ENCODE data around the gene NELL1.

NELL1 gene

GRCh38 chr11:21603886-21604285, 934.5 kb downstream of the NELL1 start:
- Histone ChIP-seq H3K9me3 (ENCODE audit: insufficient read depth, low read length, severe bottlenecking) (no peaks in the 10 kb centered on the region), H3K4me2 (ENCODE audit: insufficient read depth, low read length) (no peak overlapping the region), H3K9ac (ENCODE audit: low read depth, low read length) (no peak overlapping the region), H4K20me1 (ENCODE audit: insufficient read depth, low read length) (no peaks in the 10 kb centered on the region), H3K27ac (ENCODE audit: low read length) (no peak overlapping the region), H3K27me3 (ENCODE audit: insufficient read depth, low read length, poor library complexity) (no peaks in the 10 kb centered on the region), H2AFZ (ENCODE audit: low read depth, low read length) (no peak overlapping the region), H3K79me2 (ENCODE audit: insufficient read depth, low read length) (no peaks in the 10 kb centered on the region), H3K4me1 (ENCODE audit: insufficient read depth, low read length) (peaks cover 10% of the 10 kb centered on the region), H3K4me3 (ENCODE audit: low read depth in 1 of 2, low read length in 2 of 2) (no peak overlapping the region), H3K36me3 (ENCODE audit: insufficient read depth, low read length) (no peaks in the 10 kb centered on the region)
- no peak for DNase-seq
- ATAC-seq (ENCODE audit: insufficient read depth, low read depth), result no peak
- TF ChIP-seq EZH2 (IDR thresholded peaks at IDR 0.05; ENCODE audit: borderline replicate concordance, low read depth, low read length, severe bottlenecking) (no peak), CTCF (IDR thresholded peaks at IDR 0.05; ENCODE audit: borderline replicate concordance, extremely low read depth, low read length, poor library complexity, severe bottlenecking) (no peak)

GRCh38 chr11:21604564-21604963, 935.2 kb downstream of the NELL1 start:
- Histone ChIP-seq H3K27me3 (ENCODE audit: insufficient read depth, low read length, poor library complexity) (no peaks in the 10 kb centered on the region), H4K20me1 (ENCODE audit: insufficient read depth, low read length) (no peaks in the 10 kb centered on the region), H3K4me1 (ENCODE audit: insufficient read depth, low read length) (peaks cover 12% of the 10 kb centered on the region), H3K4me2 (ENCODE audit: insufficient read depth, low read length) (no peak overlapping the region), H3K9me3 (ENCODE audit: insufficient read depth, low read length, severe bottlenecking) (no peaks in the 10 kb centered on the region), H3K79me2 (ENCODE audit: insufficient read depth, low read length) (no peaks in the 10 kb centered on the region), H3K36me3 (ENCODE audit: insufficient read depth, low read length) (no peaks in the 10 kb centered on the region), H3K4me3 (ENCODE audit: low read depth in 1 of 2, low read length in 2 of 2) (no peak overlapping the region), H2AFZ (ENCODE audit: low read depth, low read length) (no peak overlapping the region), H3K9ac (ENCODE audit: low read depth, low read length) (no peak overlapping the region), H3K27ac (ENCODE audit: low read length) (no peak overlapping the region)
- ATAC-seq (ENCODE audit: insufficient read depth, low read depth) (no peak), DNase-seq (no peak)
- no peak for TF ChIP-seq EZH2 (IDR thresholded peaks at IDR 0.05; ENCODE audit: borderline replicate concordance, low read depth, low read length, severe bottlenecking)
- no peak for TF ChIP-seq CTCF (IDR thresholded peaks at IDR 0.05; ENCODE audit: borderline replicate concordance, extremely low read depth, low read length, poor library complexity, severe bottlenecking)

GRCh38 chr11:21612326-21612725, 942.9 kb downstream of the NELL1 start:
- Histone ChIP-seq H2AFZ (ENCODE audit: low read depth, low read length) (peak overlapping the region; percentile 50), H3K4me1 (ENCODE audit: insufficient read depth, low read length) (peaks cover 56% of the 10 kb centered on the region), H3K36me3 (ENCODE audit: insufficient read depth, low read length) (no peaks in the 10 kb centered on the region), H3K79me2 (ENCODE audit: insufficient read depth, low read length) (no peaks in the 10 kb centered on the region), H3K27me3 (ENCODE audit: insufficient read depth, low read length, poor library complexity) (no peaks in the 10 kb centered on the region), H3K4me2 (ENCODE audit: insufficient read depth, low read length) (peak overlapping the region; percentile 42), H3K27ac (ENCODE audit: low read length) (peak overlapping the region; percentile 90), H3K9me3 (ENCODE audit: insufficient read depth, low read length, severe bottlenecking) (no peaks in the 10 kb centered on the region), H3K9ac (ENCODE audit: low read depth, low read length) (peak overlapping the region; percentile 44), H4K20me1 (ENCODE audit: insufficient read depth, low read length) (no peaks in the 10 kb centered on the region), H3K4me3 (ENCODE audit: low read depth in 1 of 2, low read length in 2 of 2) (peak overlapping the region in 1 of 2 experiments; percentile 15; a peak in 1 of 4 replicates)
- TF ChIP-seq CTCF (IDR thresholded peaks at IDR 0.05; ENCODE audit: borderline replicate concordance, extremely low read depth, low read length, poor library complexity, severe bottlenecking) (no peak), EZH2 (IDR thresholded peaks at IDR 0.05; ENCODE audit: borderline replicate concordance, low read depth, low read length, severe bottlenecking) (no peak)
- DNase-seq, result no peak
- peak; percentile 61 for ATAC-seq (ENCODE audit: insufficient read depth, low read depth)

GRCh38 chr11:21614961-21615360, 945.6 kb downstream of the NELL1 start:
- H3K9ac ChIP-seq (ENCODE audit: low read depth, low read length), result no peak overlapping the region
- H3K9me3 ChIP-seq (ENCODE audit: insufficient read depth, low read length, severe bottlenecking), result no peaks in the 10 kb centered on the region
- H4K20me1 ChIP-seq (ENCODE audit: insufficient read depth, low read length), result no peaks in the 10 kb centered on the region
- no peak overlapping the region for H3K27ac ChIP-seq (ENCODE audit: low read length)
- no peaks in the 10 kb centered on the region for H3K36me3 ChIP-seq (ENCODE audit: insufficient read depth, low read length)
- DNase-seq, result no peak
- TF ChIP-seq CTCF (IDR thresholded peaks at IDR 0.05; ENCODE audit: borderline replicate concordance, extremely low read depth, low read length, poor library complexity, severe bottlenecking) (no peak), EZH2 (IDR thresholded peaks at IDR 0.05; ENCODE audit: borderline replicate concordance, low read depth, low read length, severe bottlenecking) (no peak)
- no peak overlapping the region for H2AFZ ChIP-seq (ENCODE audit: low read depth, low read length)
- ATAC-seq (ENCODE audit: insufficient read depth, low read depth), result no peak
- H3K4me3 ChIP-seq (ENCODE audit: low read depth in 1 of 2, low read length in 2 of 2), result no peak overlapping the region
- H3K79me2 ChIP-seq (ENCODE audit: insufficient read depth, low read length), result no peaks in the 10 kb centered on the region
- H3K4me2 ChIP-seq (ENCODE audit: insufficient read depth, low read length), result no peak overlapping the region
- H3K27me3 ChIP-seq (ENCODE audit: insufficient read depth, low read length, poor library complexity), result no peaks in the 10 kb centered on the region
- peaks cover 43% of the 10 kb centered on the region for H3K4me1 ChIP-seq (ENCODE audit: insufficient read depth, low read length)
